Measurements from ENCODE around the gene PTPRK. TPM values are rescaled to one million over a fixed set of nuclear protein-coding genes. Genes with fewer than 3 reads are reported as not detected.

PTPRK gene
- total and polyA plus RNA-seq, 4 donors: 8.2 to 224 (median 42.9) TPM

DNA sequence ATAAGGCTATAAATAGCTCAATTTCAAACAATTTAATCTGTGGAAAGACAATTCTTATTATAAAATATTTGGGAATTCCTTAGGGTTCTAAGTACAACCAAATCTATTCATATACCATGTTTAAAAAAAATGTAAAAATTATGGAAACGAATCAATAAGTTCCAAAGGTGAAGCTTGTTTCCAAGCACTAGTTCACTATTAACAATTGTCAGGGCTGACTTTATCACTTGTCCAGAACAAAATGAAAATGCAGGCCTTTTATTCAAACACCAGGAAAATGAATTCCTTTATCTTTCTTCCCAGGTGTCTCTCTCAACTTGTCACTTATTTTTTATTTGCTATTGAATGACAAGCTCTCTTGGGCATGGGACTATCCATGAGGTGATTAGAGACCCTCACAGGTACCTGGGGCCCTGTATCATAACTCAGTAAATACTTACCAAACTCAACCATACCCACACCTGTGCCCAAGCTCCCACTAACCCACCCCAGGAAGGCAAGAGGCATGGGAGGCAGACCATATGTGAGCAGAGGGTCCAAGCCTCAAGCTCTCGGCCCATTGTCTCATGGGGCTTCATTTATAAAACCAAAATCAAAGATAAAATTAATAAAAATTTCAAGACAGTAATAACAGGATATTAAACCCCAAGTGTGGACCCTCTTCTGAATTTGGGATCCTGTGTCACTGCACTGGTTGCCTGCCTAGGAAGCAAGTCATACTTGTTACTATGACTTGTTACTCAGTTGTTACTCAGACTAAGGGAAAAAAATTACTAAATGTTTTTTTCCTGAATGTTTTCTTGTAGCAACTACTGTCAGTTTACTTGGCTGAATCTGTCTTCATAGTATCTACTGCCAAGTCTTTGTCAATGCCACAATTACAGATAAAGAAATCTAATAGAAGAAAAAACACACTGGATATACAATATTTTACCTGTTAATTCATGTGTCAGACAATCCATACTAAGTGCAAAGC lies 54.7 kb downstream of the PTPRK start:
- ATAC-seq (ENCODE audit: insufficient read depth, low FRiP score): no peak
- Histone ChIP-seq H3K36me3 (ENCODE audit: control insufficient read depth in 4 of 4, insufficient read depth in 4 of 4, low read length in 4 of 4) (no peaks in the 10 kb centered on the region), H3K27me3 (ENCODE audit: control insufficient read depth in 3 of 3, insufficient read depth in 3 of 3, low read length in 2 of 3) (no peaks in the 10 kb centered on the region), H3K9ac (ENCODE audit: insufficient read depth in 1 of 2, low read length in 2 of 2) (no peak overlapping the region), H3K4me3 (no peak overlapping the region), H3K9me3 (ENCODE audit: control insufficient read depth in 4 of 4, insufficient read depth in 3 of 4, low read length in 3 of 4) (no peaks in the 10 kb centered on the region), H3K27ac (ENCODE audit: low read depth in 1 of 2, low read length in 1 of 2) (peak overlapping the region in 1 of 2 donors; percentile 31), H3K4me1 (ENCODE audit: control insufficient read depth in 5 of 5, insufficient read depth in 5 of 5, low read length in 5 of 5) (peaks cover 0 to 8% (median 0%) of the 10 kb centered on the region in 5 donors)
- DNase-seq: no peak
- TF ChIP-seq, protein P1, sequence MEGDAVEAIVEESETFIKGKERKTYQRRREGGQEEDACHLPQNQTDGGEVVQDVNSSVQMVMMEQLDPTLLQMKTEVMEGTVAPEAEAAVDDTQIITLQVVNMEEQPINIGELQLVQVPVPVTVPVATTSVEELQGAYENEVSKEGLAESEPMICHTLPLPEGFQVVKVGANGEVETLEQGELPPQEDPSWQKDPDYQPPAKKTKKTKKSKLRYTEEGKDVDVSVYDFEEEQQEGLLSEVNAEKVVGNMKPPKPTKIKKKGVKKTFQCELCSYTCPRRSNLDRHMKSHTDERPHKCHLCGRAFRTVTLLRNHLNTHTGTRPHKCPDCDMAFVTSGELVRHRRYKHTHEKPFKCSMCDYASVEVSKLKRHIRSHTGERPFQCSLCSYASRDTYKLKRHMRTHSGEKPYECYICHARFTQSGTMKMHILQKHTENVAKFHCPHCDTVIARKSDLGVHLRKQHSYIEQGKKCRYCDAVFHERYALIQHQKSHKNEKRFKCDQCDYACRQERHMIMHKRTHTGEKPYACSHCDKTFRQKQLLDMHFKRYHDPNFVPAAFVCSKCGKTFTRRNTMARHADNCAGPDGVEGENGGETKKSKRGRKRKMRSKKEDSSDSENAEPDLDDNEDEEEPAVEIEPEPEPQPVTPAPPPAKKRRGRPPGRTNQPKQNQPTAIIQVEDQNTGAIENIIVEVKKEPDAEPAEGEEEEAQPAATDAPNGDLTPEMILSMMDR (IDR thresholded peaks at IDR 0.05; ENCODE audit: control extremely low read depth, extremely low read depth): no peak
- WGBS, 2 donors: 87 to 88% methylated on average over 2 of the region's 2 CpGs

DNA sequence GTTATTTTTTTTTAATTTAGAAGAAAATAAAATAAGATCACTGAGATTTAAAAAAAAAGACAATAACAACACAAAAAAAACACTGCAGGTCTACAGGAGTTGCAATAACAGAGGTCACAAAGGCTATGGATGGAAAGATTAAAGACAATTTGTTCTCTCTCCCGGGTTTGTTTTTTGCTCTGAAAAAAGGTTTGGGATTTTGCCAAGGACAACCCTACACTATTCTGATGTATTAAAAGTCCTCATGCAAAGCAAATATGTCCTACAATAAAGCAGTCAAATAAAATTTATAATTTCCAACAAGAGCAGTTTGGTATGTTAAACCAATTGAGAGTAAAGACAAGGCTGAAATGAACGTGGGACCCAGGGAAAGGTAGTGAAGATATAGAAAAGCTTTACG lies 55.6 kb downstream of the PTPRK start:
- H3K36me3 ChIP-seq (ENCODE audit: control insufficient read depth in 4 of 4, insufficient read depth in 4 of 4, low read length in 4 of 4): no peaks in the 10 kb centered on the region
- H3K9ac ChIP-seq (ENCODE audit: insufficient read depth in 1 of 2, low read length in 2 of 2): no peak overlapping the region
- no peak overlapping the region for H3K27ac ChIP-seq (ENCODE audit: low read depth in 1 of 2, low read length in 1 of 2)
- DNase-seq: peak in 2 of 3 donors; percentile 23 to 36
- H3K4me1 ChIP-seq (ENCODE audit: control insufficient read depth in 5 of 5, insufficient read depth in 5 of 5, low read length in 5 of 5): peaks cover 0 to 7% (median 0%) of the 10 kb centered on the region in 5 donors
- ATAC-seq (ENCODE audit: insufficient read depth, low FRiP score): no peak
- H3K9me3 ChIP-seq (ENCODE audit: control insufficient read depth in 4 of 4, insufficient read depth in 3 of 4, low read length in 3 of 4): no peaks in the 10 kb centered on the region
- H3K4me3 ChIP-seq: no peak overlapping the region
- TF ChIP-seq, protein P1 (IDR thresholded peaks at IDR 0.05; ENCODE audit: control extremely low read depth, extremely low read depth): no peak
- H3K27me3 ChIP-seq (ENCODE audit: control insufficient read depth in 3 of 3, insufficient read depth in 3 of 3, low read length in 2 of 3): no peaks in the 10 kb centered on the region
- WGBS, 2 donors: 61 to 70% methylated on average over 3 of the region's 3 CpGs

DNA sequence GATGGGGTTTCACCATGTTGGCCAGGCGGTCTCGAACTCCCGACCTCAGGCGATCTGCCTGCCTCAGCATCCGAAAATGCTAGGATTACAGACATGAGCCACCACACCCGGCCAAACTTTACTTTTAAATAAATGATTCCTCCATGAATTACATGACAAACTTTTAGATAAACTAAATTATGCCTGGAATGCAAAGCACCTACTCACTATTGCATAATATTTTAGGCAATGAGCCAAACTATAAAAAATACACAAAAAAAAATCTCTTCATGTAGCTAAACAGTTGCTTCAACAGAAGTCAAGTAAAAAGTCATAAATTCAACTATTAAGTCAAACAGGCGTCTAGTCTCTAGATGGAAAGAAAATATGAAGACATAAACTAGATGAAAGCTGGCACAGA lies 56.5 kb downstream of the PTPRK start:
- DNase-seq (peak in 2 of 3 donors; percentile 30 to 32), ATAC-seq (ENCODE audit: insufficient read depth, low FRiP score) (no peak)
- Histone ChIP-seq H3K27ac (ENCODE audit: low read depth in 1 of 2, low read length in 1 of 2) (no peak overlapping the region), H3K4me1 (ENCODE audit: control insufficient read depth in 5 of 5, insufficient read depth in 5 of 5, low read length in 5 of 5) (peaks cover 0 to 2% (median 0%) of the 10 kb centered on the region in 5 donors), H3K9ac (ENCODE audit: insufficient read depth in 1 of 2, low read length in 2 of 2) (no peak overlapping the region), H3K36me3 (ENCODE audit: control insufficient read depth in 4 of 4, insufficient read depth in 4 of 4, low read length in 4 of 4) (no peaks in the 10 kb centered on the region), H3K9me3 (ENCODE audit: control insufficient read depth in 4 of 4, insufficient read depth in 3 of 4, low read length in 3 of 4) (no peaks in the 10 kb centered on the region), H3K4me3 (no peak overlapping the region), H3K27me3 (ENCODE audit: control insufficient read depth in 3 of 3, insufficient read depth in 3 of 3, low read length in 2 of 3) (no peaks in the 10 kb centered on the region)
- 72 to 85% methylated on average over 7 of the region's 7 CpGs for WGBS, 2 donors
- TF ChIP-seq, protein P1 (IDR thresholded peaks at IDR 0.05; ENCODE audit: control extremely low read depth, extremely low read depth): no peak

All from lung (tissue), 12 donors.